Coronary artery (tissue), 2 donors: ENCODE measurements around the gene CCL22.

ENCODE experiments used
- DNase-seq: peaks from one replicate; pipeline ENCODE4 v3.0.0-alpha.2; 2017; ENCODE audit warnings: low spot score
- H3K27ac ChIP-seq, 2 donors: fragments of 200-600 bp; sonication (generic); one replicate each; pipeline ENCODE4 v1.5.1; 2016 to 2019
- H3K4me3 ChIP-seq: fragments of 200-600 bp; sonication (generic); 2 replicates; pipeline ENCODE4 v1.5.1; 2016; ENCODE audit warnings: mild to moderate bottlenecking, moderate library complexity
- TF ChIP-seq, protein P1 (sequence below): fragments of 200-600 bp; sonication (generic); IDR thresholded peaks from one replicate; pipeline ENCODE4 v1.5.1; 2019; ENCODE audit warnings: antibody characterized with exemption

CCL22 gene

DNA sequence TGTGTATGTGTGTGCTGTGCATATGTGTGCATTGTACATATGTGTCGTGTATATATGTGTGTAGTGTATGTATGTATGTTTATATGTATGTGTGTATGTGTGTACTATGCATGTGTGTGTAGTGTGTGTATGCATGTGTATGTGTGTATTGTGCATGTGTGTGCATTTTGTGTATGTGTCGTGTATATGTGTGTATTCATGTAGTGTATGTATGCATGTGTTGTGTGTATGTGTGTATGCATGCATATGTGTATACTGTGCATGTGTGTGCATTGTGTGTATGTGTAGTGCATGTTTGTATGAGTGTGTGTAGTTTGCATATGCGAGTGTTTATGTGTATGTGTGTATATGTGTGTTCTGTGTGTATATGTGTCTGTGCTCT lies 30.5 kb downstream of the CCL22 start:
- H3K27ac ChIP-seq, result no peak overlapping the region
- H3K4me3 ChIP-seq, result no peak overlapping the region
- TF ChIP-seq, protein P1, sequence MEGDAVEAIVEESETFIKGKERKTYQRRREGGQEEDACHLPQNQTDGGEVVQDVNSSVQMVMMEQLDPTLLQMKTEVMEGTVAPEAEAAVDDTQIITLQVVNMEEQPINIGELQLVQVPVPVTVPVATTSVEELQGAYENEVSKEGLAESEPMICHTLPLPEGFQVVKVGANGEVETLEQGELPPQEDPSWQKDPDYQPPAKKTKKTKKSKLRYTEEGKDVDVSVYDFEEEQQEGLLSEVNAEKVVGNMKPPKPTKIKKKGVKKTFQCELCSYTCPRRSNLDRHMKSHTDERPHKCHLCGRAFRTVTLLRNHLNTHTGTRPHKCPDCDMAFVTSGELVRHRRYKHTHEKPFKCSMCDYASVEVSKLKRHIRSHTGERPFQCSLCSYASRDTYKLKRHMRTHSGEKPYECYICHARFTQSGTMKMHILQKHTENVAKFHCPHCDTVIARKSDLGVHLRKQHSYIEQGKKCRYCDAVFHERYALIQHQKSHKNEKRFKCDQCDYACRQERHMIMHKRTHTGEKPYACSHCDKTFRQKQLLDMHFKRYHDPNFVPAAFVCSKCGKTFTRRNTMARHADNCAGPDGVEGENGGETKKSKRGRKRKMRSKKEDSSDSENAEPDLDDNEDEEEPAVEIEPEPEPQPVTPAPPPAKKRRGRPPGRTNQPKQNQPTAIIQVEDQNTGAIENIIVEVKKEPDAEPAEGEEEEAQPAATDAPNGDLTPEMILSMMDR, result no peak
- no peak for DNase-seq

DNA sequence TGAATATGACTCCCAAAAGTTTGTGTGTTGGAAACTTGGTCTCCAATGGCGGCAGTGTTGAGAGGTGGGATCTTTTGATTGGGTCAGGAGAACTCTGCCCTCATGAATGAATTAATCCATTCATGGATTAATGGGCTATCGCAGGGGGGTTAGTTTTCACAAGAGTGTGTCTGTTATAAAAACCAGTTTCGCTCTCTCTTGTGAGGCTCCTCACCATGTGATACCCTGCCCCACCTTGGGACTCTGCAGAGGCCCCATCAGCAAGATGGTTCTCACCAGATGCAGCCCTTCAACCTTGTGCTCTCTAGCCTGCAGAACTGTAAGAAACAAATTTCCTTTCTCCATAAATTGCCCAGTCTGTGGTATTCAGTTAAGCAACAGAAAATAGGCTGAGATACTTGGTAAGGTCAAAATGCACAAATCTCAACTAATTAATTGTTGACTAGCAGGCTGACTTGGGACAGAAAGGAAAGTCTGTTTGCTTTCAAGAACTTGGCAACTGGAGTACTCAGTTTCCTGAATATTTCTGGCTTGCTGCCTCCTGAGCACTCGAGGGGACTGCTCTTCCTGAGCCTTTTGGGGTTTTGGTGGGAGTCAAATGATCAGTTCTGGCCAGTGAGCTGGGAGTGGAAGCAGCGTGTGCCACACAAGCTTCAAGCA lies 32.2 kb downstream of the CCL22 start:
- DNase-seq, result no peak
- TF ChIP-seq, protein P1, result no peak
- H3K27ac ChIP-seq, result no peak overlapping the region
- H3K4me3 ChIP-seq, result no peak overlapping the region

DNA sequence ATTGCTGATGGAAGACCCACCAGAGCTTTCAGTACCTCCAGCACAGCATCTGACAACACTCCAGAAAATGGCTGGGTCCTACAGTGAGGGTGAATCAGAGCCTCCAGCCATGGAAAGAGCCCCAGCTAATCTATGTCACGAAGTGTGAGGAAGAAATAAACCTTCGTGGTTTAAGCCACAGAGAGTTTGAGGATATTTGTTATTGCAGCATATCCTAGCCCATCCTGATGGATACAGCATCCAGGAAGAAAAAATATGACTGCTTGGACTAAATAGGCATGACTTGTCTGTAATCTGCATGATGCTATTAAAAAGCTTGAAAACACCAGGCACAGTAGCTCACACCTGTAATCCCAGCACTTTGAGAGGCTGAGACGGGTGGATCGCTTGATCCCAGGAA lies 32.7 kb downstream of the CCL22 start:
- TF ChIP-seq, protein P1, result no peak
- no peak for DNase-seq
- no peak overlapping the region for H3K27ac ChIP-seq

DNA sequence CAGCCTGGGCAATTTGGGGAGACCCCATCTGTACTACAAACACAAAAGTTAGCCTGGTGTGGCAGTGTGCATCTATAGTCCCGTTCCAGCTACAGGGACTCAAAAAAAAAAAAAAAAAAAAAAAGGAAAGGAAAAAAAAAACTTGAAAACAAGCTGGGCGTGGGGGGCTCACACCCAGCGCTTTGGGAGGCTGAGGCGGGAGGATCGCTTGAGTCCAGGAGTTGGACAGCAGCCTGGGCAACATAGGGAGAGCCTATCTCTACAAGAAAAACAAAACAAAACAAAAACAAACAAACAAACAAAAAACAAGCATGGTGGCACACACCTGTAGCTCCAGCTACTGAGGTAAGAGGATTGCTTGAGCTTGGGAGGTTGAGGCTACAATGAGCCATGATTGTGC lies 33.1 kb downstream of the CCL22 start:
- no peak overlapping the region for H3K27ac ChIP-seq
- no peak for DNase-seq
- TF ChIP-seq, protein P1, result no peak
- H3K4me3 ChIP-seq, result no peak overlapping the region

More for the DNA sequence above, 32.7 kb downstream of the CCL22 start:
- H3K4me3 ChIP-seq, result no peak overlapping the region

DNA sequence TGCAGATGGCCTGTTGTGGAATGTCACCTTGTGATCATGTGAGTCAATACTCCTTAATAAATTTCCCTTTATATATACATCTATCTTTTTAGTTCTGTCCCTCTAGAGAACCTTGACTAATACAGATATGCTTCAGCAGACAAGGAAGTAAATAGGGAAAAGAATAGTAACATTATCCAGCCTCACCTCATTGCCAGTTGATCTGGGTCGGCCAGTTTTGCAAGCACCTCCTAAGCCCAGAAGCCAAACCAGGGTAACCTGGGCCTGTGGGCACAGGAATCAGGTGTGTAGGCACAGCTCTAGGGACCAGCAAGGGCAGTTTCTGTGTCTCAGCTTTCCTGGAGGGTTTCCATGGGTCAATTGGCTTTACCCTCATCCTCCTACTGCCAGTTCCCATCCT lies 34.1 kb downstream of the CCL22 start:
- H3K27ac ChIP-seq, result no peak overlapping the region
- no peak for DNase-seq
- TF ChIP-seq, protein P1, result no peak
- H3K4me3 ChIP-seq, result no peak overlapping the region

DNA sequence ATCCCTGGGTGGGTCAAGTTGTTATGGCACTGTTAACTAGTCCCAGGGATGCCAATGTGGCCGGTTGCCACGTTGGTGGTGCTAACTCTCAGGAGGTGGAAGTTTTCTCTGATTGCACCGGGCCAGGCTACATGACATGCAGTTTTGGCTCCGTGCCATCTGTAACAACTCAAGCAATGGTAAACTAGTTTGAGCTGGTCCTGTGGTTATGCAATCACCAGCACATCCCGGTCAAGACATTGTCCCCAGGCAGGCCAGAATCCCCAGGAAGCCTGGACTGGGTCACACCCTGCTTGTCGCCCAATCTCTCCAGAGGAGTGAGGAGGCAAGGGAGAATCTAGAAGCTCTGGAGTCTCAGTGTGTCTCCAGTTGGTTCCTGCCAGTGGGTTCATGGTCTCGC lies 35.9 kb downstream of the CCL22 start:
- Histone ChIP-seq H3K4me3 (no peak overlapping the region), H3K27ac (no peak overlapping the region)
- TF ChIP-seq, protein P1, result no peak
- no peak for DNase-seq

DNA sequence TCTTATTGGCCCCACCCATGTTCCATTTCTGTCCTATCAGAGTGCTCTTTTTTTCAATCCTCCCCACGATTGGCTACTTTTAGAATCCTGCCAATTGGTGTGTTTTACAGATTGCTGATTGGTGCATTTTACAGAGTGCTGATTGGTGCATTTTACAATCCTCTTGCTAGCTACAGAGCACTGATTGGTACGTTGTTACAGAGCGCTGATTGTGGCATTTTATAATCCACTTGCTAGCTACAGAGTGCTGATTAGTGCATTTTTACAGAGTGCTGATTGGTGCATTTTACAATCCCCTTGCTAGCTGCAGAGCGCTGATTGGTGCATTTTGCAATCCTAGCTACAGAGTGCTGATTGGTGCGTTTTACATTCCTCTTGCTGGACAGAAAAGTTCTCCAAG lies 36.4 kb downstream of the CCL22 start:
- Histone ChIP-seq H3K4me3 (no peak overlapping the region), H3K27ac (no peak overlapping the region)
- no peak for DNase-seq
- TF ChIP-seq, protein P1, result no peak
